Bronchial epithelial cell (primary cell): ENCODE data around the gene HMOX2. TPM values are rescaled to one million over a fixed set of nuclear protein-coding genes. Genes with fewer than 3 reads are reported as not detected.

Experiments
- DNase-seq: peaks from one replicate; pipeline ENCODE4 v3.0.0-alpha.2; 2010; ENCODE audit warnings: low read depth
- FAIRE-seq: peaks from 2 replicates; lab custom pipeline; 2011; peaks lifted over from hg19 to GRCh38; lab: Jason Lieb, UNC
- H3K27me3 ChIP-seq: 2 replicates; pipeline ENCODE4 v1.5.1; 2011; ENCODE audit warnings: low read length; ENCODE audit not compliant: control insufficient read depth, insufficient read depth
- H3K36me3 ChIP-seq: 2 replicates; pipeline ENCODE4 v1.5.1; 2011; ENCODE audit warnings: low read length; ENCODE audit not compliant: control insufficient read depth, insufficient read depth
- H3K4me3 ChIP-seq: 2 replicates; pipeline ENCODE4 v1.5.1; 2011; ENCODE audit warnings: mild to moderate bottlenecking, low read depth, low read length, control low read depth
- CTCF ChIP-seq: IDR thresholded peaks from 2 replicates; pipeline ENCODE4 v1.5.1; 2011; ENCODE audit warnings: mild to moderate bottlenecking, moderate library complexity, low read length, control low read depth, inconsistent platforms; ENCODE audit not compliant: insufficient read depth, severe bottlenecking
- total RNA-seq: library from RNA; depleted of rRNA; stranded (reverse); fragments of >200 nt; gene quantifications from 2 replicates; pipeline ENCODE4 v1.2.1, GENCODE V29; 2014

Gene HMOX2
- total RNA-seq, 1 donor from 2014 or later = 66.1 TPM

- peaks cover 23% of the 10 kb centered on the region for H3K36me3 ChIP-seq
- no peak overlapping the region for H3K4me3 ChIP-seq
- H3K27me3 ChIP-seq = no peaks in the 10 kb centered on the region
- no peak for DNase-seq
- TF ChIP-seq CTCF = no peak
- no peak for FAIRE-seq
These were observed 38.4 kb downstream of the HMOX2 start for GRCh38 chr16:4514606-4515005.

- H3K36me3 ChIP-seq = peaks cover 16% of the 10 kb centered on the region
- no peak overlapping the region for H3K4me3 ChIP-seq
- FAIRE-seq (no peak), DNase-seq (no peak)
- TF ChIP-seq CTCF = no peak
- H3K27me3 ChIP-seq = no peaks in the 10 kb centered on the region
These were observed 39.5 kb downstream of the HMOX2 start for GRCh38 chr16:4515611-4516233.

- DNase-seq = no peak
- TF ChIP-seq CTCF = peak; percentile 77
- H3K4me3 ChIP-seq = no peak overlapping the region
- H3K27me3 ChIP-seq = no peaks in the 10 kb centered on the region
- H3K36me3 ChIP-seq = peaks cover 7% of the 10 kb centered on the region
- no peak for FAIRE-seq
These were observed 41.8 kb downstream of the HMOX2 start for GRCh38 chr16:4517812-4518680.

GRCh38 chr16:4519274-4520058 is 43.3 kb downstream of the HMOX2 start:
- H3K27me3 ChIP-seq = no peaks in the 10 kb centered on the region
- FAIRE-seq (no peak), DNase-seq (no peak)
- H3K4me3 ChIP-seq = no peak overlapping the region
- peaks cover 6% of the 10 kb centered on the region for H3K36me3 ChIP-seq
- no peak for TF ChIP-seq CTCF

- no peak for TF ChIP-seq CTCF
- H3K4me3 ChIP-seq = no peak overlapping the region
- FAIRE-seq = no peak
These were observed 44.7 kb downstream of the HMOX2 start for GRCh38 chr16:4520913-4521312.

More at GRCh38 chr16:4520913-4521312, 44.7 kb downstream of the HMOX2 start:
- DNase-seq = no peak
- H3K27me3 ChIP-seq = no peaks in the 10 kb centered on the region
- peaks cover 6% of the 10 kb centered on the region for H3K36me3 ChIP-seq
